Smooth muscle cell (in vitro differentiated cells): ENCODE measurements around the gene TRPC4. TPM values are rescaled to one million over a fixed set of nuclear protein-coding genes. Genes with fewer than 3 reads are reported as not detected.
"Not testable (repeated sequence)": the region's sequence is repeated elsewhere in the genome, so short reads cannot be mapped to it uniquely, and the experiment has no call there.

Source experiments
- DNase-seq: peaks from one replicate; lab custom pipeline; 2025; ENCODE audit not compliant: unreplicated experiment; lab: John Stamatoyannopoulos, UW
- H2AFZ ChIP-seq: fragments of 200-600 bp; sonication (generic); 2 replicates; pipeline ENCODE4 v1.6.0; 2016; ENCODE audit warnings: antibody characterized with exemption, low read depth, mild to moderate bottlenecking
- H3F3A ChIP-seq: fragments of 200-600 bp; sonication (generic); 2 replicates; pipeline ENCODE4 v1.6.0; 2017; ENCODE audit warnings: antibody characterized with exemption, low read depth
- H3K27ac ChIP-seq: fragments of 200-600 bp; sonication (generic); 2 replicates; pipeline ENCODE4 v1.5.1; 2016; ENCODE audit warnings: low read depth, mild to moderate bottlenecking
- H3K27me3 ChIP-seq: fragments of 200-600 bp; sonication (generic); 2 replicates; pipeline ENCODE4 v1.6.1; 2016; ENCODE audit warnings: low read depth, mild to moderate bottlenecking
- H3K36me3 ChIP-seq: fragments of 200-600 bp; sonication (generic); 2 replicates; pipeline ENCODE4 v1.5.1; 2016; ENCODE audit warnings: low read depth
- H3K4me1 ChIP-seq: fragments of 200-600 bp; sonication (generic); 2 replicates; pipeline ENCODE4 v1.5.1; 2016; ENCODE audit warnings: low read depth
- H3K4me2 ChIP-seq: fragments of 200-600 bp; sonication (generic); 2 replicates; pipeline ENCODE4 v1.6.0; 2016; ENCODE audit warnings: mild to moderate bottlenecking
- H3K4me3 ChIP-seq: fragments of 200-600 bp; sonication (generic); 2 replicates; pipeline ENCODE4 v1.5.1; 2016; ENCODE audit warnings: mild to moderate bottlenecking
- H3K79me2 ChIP-seq: fragments of 200-600 bp; sonication (generic); 2 replicates; pipeline ENCODE4 v1.6.0; 2016; ENCODE audit warnings: low read depth, mild to moderate bottlenecking
- H3K9ac ChIP-seq: fragments of 200-600 bp; sonication (generic); 2 replicates; pipeline ENCODE4 v1.6.0; 2016; ENCODE audit warnings: low read depth
- H3K9me3 ChIP-seq: fragments of 200-600 bp; sonication (generic); replicated peaks from 2 replicates; pipeline ENCODE4 v1.5.1; 2016; ENCODE audit warnings: low read depth
- H4K20me1 ChIP-seq: fragments of 200-600 bp; sonication (generic); 2 replicates; pipeline ENCODE4 v1.6.0; 2016; ENCODE audit warnings: low read depth
- CTCF ChIP-seq: fragments of 200-600 bp; sonication (generic); IDR thresholded peaks from 2 replicates; pipeline ENCODE4 v1.5.1; 2017; ENCODE audit warnings: borderline replicate concordance, mild to moderate bottlenecking, antibody characterized with exemption; ENCODE audit not compliant: insufficient read depth, poor library complexity, severe bottlenecking
- WGBS: methylation state at CpG from one replicate; pipeline ENCODE4 v1.1.7; 2016; ENCODE audit warnings: low lambda C conversion rate; 5-methylcytosine and 5-hydroxymethylcytosine counted together
- polyA plus RNA-seq: library from polyadenylated mRNA; unstranded; fragments of >200 nt; fragmentation: Nextera tagmentation; extraction: Ambion mirVana; gene quantifications from 2 replicates; pipeline ENCODE4 v1.2.1, GENCODE V29; 2016
- total RNA-seq: library from RNA; depleted of rRNA; stranded (reverse); fragments of >200 nt; gene quantifications from 2 replicates; pipeline ENCODE4 v1.2.3, GENCODE V29; 2014

Gene TRPC4
- total and polyA plus RNA-seq, 2 experiments from 2014 or later, result 0.09 TPM; not detected in 1

GRCh38 chr13:37797631-37798030, 71.9 kb downstream of the TRPC4 start:
- H3K4me2 ChIP-seq, result no peak overlapping the region
- DNase-seq, result no peak
- H3K9ac ChIP-seq, result no peak overlapping the region
- H3K79me2 ChIP-seq, result no peaks in the 10 kb centered on the region
- no peaks in the 10 kb centered on the region for H3K4me1 ChIP-seq
- no peaks in the 10 kb centered on the region for H3K27me3 ChIP-seq
- H3K9me3 ChIP-seq, result no peaks in the 10 kb centered on the region
- H3K36me3 ChIP-seq, result no peaks in the 10 kb centered on the region
- TF ChIP-seq CTCF, result no peak
- no peaks in the 10 kb centered on the region for H4K20me1 ChIP-seq
- no peaks in the 10 kb centered on the region for H3F3A ChIP-seq
- H3K4me3 ChIP-seq, result no peak overlapping the region
- H3K27ac ChIP-seq, result no peak overlapping the region
- WGBS, result 98% methylated on average over 3 of the region's 3 CpGs
- no peak overlapping the region for H2AFZ ChIP-seq

- H3K27me3 ChIP-seq, H2AFZ ChIP-seq, H3K27ac ChIP-seq, H3K4me1 ChIP-seq, H3F3A ChIP-seq, H4K20me1 ChIP-seq, H3K9me3 ChIP-seq, DNase-seq, H3K79me2 ChIP-seq, H3K36me3 ChIP-seq, H3K9ac ChIP-seq, H3K4me3 ChIP-seq, H3K4me2 ChIP-seq: not testable (repeated sequence)
- 94% methylated on average over 4 of the region's 4 CpGs for WGBS
Observed at GRCh38 chr13:37796795-37797194, 72.8 kb downstream of the TRPC4 start.

GRCh38 chr13:37795326-37795725, 74.2 kb downstream of the TRPC4 start:
- H4K20me1 ChIP-seq, result no peaks in the 10 kb centered on the region
- no peak overlapping the region for H3K4me2 ChIP-seq
- TF ChIP-seq CTCF, result no peak
- H3F3A ChIP-seq, result no peaks in the 10 kb centered on the region
- H3K27me3 ChIP-seq, result no peaks in the 10 kb centered on the region
- H3K9me3 ChIP-seq, result no peaks in the 10 kb centered on the region
- no peaks in the 10 kb centered on the region for H3K36me3 ChIP-seq
- no peak overlapping the region for H3K4me3 ChIP-seq
- no peak overlapping the region for H3K27ac ChIP-seq
- DNase-seq, result no peak
- no peaks in the 10 kb centered on the region for H3K79me2 ChIP-seq
- H3K9ac ChIP-seq, result no peak overlapping the region
- H2AFZ ChIP-seq, result no peak overlapping the region
- H3K4me1 ChIP-seq, result no peaks in the 10 kb centered on the region

GRCh38 chr13:37791699-37792098, 77.9 kb downstream of the TRPC4 start:
- Histone ChIP-seq H2AFZ (no peak overlapping the region), H3K4me3 (no peak overlapping the region), H4K20me1 (no peaks in the 10 kb centered on the region), H3F3A (no peaks in the 10 kb centered on the region), H3K9ac (no peak overlapping the region), H3K27ac (no peak overlapping the region), H3K79me2 (no peaks in the 10 kb centered on the region), H3K9me3 (no peaks in the 10 kb centered on the region), H3K36me3 (no peaks in the 10 kb centered on the region), H3K27me3 (no peaks in the 10 kb centered on the region), H3K4me2 (no peak overlapping the region), H3K4me1 (no peaks in the 10 kb centered on the region)
- DNase-seq, result no peak
- WGBS, result 85% methylated on average over 2 of the region's 2 CpGs
- TF ChIP-seq CTCF, result no peak
